Osteoblast (primary cell): Measurements from ENCODE around the gene PPM1F. TPM values are rescaled to one million over a fixed set of nuclear protein-coding genes. Genes with fewer than 3 reads are reported as not detected.
A peak's percentile ranks its signal among the peaks of the same experiment; 100 is the strongest.
"Not testable (repeated sequence)": the region's sequence is repeated elsewhere in the genome, so short reads cannot be mapped to it uniquely, and the experiment has no call there.

Experiments
- DNase-seq: peaks from one replicate; pipeline ENCODE4 v3.0.0; 2011; ENCODE audit warnings: low spot score, mixed read lengths; ENCODE audit not compliant: insufficient read length; ENCODE audit errors: missing footprints
- H2AFZ ChIP-seq: 2 replicates; pipeline ENCODE4 v1.6.0; 2011; ENCODE audit warnings: mild to moderate bottlenecking, low read length
- H3K27ac ChIP-seq: 2 replicates; pipeline ENCODE4 v1.5.1; 2011; ENCODE audit warnings: mild to moderate bottlenecking, low read depth, low read length, moderate library complexity
- H3K27me3 ChIP-seq: 2 replicates; pipeline ENCODE4 v1.6.0; 2012; ENCODE audit warnings: mild to moderate bottlenecking, control low read depth, inconsistent platforms, low read length, moderate library complexity; ENCODE audit not compliant: insufficient read depth
- H3K36me3 ChIP-seq: 2 replicates; pipeline ENCODE4 v1.5.1; 2011; ENCODE audit warnings: mild to moderate bottlenecking, low read length, control low read depth, moderate library complexity; ENCODE audit not compliant: insufficient read depth
- H3K4me1 ChIP-seq: 2 replicates; pipeline ENCODE4 v1.5.1; 2011; ENCODE audit warnings: mild to moderate bottlenecking, low read length, control low read depth, moderate library complexity; ENCODE audit not compliant: insufficient read depth
- H3K4me2 ChIP-seq: 2 replicates; pipeline ENCODE4 v1.6.0; 2011; ENCODE audit warnings: mild to moderate bottlenecking, low read length; ENCODE audit not compliant: insufficient read depth
- H3K4me3 ChIP-seq: fragments of 200-600 bp; sonication (generic); 3 replicates; pipeline ENCODE4 v1.5.1; 2012; ENCODE audit warnings: mild to moderate bottlenecking, low read length, inconsistent platforms; ENCODE audit not compliant: insufficient read depth
- H3K79me2 ChIP-seq: 2 replicates; pipeline ENCODE4 v1.6.0; 2012; ENCODE audit warnings: mild to moderate bottlenecking, low read length, control low read depth, inconsistent platforms; ENCODE audit not compliant: insufficient read depth
- H3K9me3 ChIP-seq: 2 replicates; pipeline ENCODE4 v1.5.1; 2011; ENCODE audit warnings: low read depth, low read length, control low read depth
- H4K20me1 ChIP-seq: 2 replicates; pipeline ENCODE4 v1.6.0; 2012; ENCODE audit warnings: mild to moderate bottlenecking, low read length, control low read depth; ENCODE audit not compliant: insufficient read depth
- total RNA-seq: library from RNA; depleted of rRNA; stranded (reverse); fragments of >200 nt; gene quantifications from 2 replicates; pipeline ENCODE4 v1.2.3, GENCODE V29; 2012
- TF ChIP-seq, protein P1 (sequence below): IDR thresholded peaks from 2 replicates; pipeline ENCODE4 v1.5.1; 2011; ENCODE audit warnings: mild to moderate bottlenecking, low read depth, low read length, moderate library complexity; ENCODE audit errors: extremely low read depth

The PPM1F gene
- total RNA-seq, 1 donor, result 22.8 TPM

DNA sequence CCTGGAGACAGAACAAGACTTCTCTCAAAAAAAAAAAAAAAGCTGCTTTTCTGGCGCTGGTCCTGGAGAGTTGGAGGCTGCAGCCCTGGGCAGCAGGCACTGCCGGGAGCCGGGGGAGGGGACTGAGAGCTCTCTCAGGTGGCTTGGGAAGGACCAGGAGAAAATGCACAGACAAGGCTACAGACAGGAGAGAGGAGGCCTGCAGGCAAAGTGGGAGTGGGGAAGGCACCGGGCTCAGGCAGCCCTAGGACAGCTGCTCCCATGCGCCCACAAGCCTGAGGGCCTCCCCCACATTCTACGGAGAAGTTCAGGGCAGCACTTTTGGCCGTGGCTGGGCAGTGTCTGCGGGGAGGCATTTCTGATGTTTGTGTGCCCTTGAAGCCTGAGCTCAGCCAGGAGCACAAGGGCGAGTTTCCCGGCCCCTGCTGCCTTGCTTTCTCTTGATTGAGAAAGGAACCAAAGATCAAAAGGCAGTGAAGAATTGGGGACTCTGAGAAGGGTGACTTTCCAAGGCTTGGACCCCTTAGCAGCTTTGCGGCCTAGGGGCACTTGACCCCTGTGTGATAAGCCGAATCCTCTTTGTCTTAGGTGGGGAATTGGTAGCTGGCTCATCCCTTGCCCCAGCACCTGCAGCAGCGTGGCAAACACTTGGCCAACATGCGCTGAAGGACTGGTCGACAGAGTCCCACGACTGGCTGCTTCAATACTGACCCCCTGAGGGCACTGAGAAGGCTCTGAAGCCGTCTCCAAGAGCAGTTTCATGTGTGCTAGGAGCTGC, 35.3 kb downstream of the PPM1F start:
- no peaks in the 10 kb centered on the region for H3K4me1 ChIP-seq
- no peak overlapping the region for H2AFZ ChIP-seq
- peaks cover 7% of the 10 kb centered on the region for H3K36me3 ChIP-seq
- peaks cover 4% of the 10 kb centered on the region for H4K20me1 ChIP-seq
- H3K9me3 ChIP-seq, result no peaks in the 10 kb centered on the region
- TF ChIP-seq, protein P1, sequence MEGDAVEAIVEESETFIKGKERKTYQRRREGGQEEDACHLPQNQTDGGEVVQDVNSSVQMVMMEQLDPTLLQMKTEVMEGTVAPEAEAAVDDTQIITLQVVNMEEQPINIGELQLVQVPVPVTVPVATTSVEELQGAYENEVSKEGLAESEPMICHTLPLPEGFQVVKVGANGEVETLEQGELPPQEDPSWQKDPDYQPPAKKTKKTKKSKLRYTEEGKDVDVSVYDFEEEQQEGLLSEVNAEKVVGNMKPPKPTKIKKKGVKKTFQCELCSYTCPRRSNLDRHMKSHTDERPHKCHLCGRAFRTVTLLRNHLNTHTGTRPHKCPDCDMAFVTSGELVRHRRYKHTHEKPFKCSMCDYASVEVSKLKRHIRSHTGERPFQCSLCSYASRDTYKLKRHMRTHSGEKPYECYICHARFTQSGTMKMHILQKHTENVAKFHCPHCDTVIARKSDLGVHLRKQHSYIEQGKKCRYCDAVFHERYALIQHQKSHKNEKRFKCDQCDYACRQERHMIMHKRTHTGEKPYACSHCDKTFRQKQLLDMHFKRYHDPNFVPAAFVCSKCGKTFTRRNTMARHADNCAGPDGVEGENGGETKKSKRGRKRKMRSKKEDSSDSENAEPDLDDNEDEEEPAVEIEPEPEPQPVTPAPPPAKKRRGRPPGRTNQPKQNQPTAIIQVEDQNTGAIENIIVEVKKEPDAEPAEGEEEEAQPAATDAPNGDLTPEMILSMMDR, result no peak
- no peak overlapping the region for H3K4me3 ChIP-seq
- peak; percentile 81 for DNase-seq
- H3K27ac ChIP-seq, result no peak overlapping the region
- peak overlapping the region; percentile 32 for H3K4me2 ChIP-seq
- H3K27me3 ChIP-seq, result no peaks in the 10 kb centered on the region
- no peaks in the 10 kb centered on the region for H3K79me2 ChIP-seq

DNA sequence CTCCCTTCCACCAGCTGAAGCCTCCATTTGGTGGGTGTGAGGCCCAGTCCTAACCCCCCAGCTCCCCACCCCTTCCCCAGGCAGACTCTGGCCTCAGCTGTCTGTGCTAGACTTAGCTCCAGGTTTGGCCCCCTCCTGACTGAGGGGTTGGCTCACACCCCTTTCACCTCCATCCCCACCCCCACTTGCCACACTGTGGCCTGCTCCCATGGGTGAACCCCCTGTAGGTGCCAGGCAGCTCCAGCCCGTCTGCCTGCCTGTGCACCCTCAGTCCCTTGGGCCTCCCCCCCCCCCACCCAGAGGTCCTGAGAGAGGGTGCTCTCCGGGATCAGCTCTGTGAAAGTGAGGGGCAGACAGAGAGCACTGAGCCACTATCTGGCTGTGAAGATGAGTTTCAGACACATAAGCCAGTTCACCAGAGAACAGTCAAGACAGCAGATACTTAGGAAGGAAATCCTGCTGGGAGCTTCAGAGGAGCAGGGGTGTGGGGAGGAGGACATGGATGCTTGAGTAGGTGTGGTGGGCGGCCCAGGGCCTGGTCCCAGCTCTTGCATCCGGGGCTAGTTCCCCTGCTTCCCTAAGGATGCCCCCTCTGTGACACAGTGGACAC, 36.2 kb downstream of the PPM1F start:
- H4K20me1 ChIP-seq, result peaks cover 4% of the 10 kb centered on the region
- H2AFZ ChIP-seq, result no peak overlapping the region
- no peaks in the 10 kb centered on the region for H3K9me3 ChIP-seq
- peaks cover 7% of the 10 kb centered on the region for H3K36me3 ChIP-seq
- no peak overlapping the region for H3K4me3 ChIP-seq
- TF ChIP-seq, protein P1, result no peak
- no peak overlapping the region for H3K4me2 ChIP-seq
- DNase-seq, result peak; percentile 39
- no peaks in the 10 kb centered on the region for H3K27me3 ChIP-seq
- H3K27ac ChIP-seq, result no peak overlapping the region
- H3K79me2 ChIP-seq, result no peaks in the 10 kb centered on the region
- no peaks in the 10 kb centered on the region for H3K4me1 ChIP-seq

DNA sequence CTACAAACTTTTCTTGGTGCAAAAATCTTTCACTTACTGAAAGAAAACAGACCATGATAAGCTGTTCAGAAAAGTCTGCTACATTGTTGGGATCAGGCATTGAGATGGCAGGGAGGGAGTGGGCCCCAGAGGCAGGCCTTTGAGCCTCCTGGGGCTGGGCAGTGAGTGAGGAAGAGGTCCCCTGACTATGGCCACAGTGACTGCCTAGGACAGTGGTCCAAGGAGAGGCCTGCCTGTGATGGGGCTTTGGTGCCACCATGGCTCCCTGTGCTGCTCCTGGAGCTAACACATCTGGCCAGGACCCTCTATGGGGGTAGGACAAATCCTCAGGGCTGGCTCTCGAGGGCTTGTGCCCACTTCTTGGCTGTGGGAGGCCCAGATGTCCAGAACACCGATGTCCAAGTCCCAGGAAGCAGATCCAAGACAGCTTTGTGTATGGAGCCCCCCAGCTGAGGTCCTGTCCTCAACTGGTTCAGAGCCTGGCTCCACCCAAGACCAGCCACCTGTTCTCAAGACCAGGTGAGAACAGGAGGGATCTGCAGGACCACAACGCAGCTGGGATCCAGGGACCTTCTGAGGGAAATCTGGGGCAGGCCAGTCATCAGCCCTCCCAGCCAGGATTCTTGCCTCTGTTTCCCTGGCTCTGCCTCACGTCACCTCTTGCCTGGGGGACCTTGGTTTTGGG, 36.9 kb downstream of the PPM1F start:
- H3K79me2 ChIP-seq, result no peaks in the 10 kb centered on the region
- H3K27ac ChIP-seq, result no peak overlapping the region
- H3K9me3 ChIP-seq, result no peaks in the 10 kb centered on the region
- no peak for DNase-seq
- no peaks in the 10 kb centered on the region for H3K27me3 ChIP-seq
- TF ChIP-seq, protein P1, result no peak
- H2AFZ ChIP-seq, result no peak overlapping the region
- H3K4me3 ChIP-seq, result no peak overlapping the region
- H4K20me1 ChIP-seq, result peaks cover 4% of the 10 kb centered on the region
- H3K4me1 ChIP-seq, result no peaks in the 10 kb centered on the region
- H3K36me3 ChIP-seq, result peaks cover 7% of the 10 kb centered on the region
- H3K4me2 ChIP-seq, result no peak overlapping the region

DNA sequence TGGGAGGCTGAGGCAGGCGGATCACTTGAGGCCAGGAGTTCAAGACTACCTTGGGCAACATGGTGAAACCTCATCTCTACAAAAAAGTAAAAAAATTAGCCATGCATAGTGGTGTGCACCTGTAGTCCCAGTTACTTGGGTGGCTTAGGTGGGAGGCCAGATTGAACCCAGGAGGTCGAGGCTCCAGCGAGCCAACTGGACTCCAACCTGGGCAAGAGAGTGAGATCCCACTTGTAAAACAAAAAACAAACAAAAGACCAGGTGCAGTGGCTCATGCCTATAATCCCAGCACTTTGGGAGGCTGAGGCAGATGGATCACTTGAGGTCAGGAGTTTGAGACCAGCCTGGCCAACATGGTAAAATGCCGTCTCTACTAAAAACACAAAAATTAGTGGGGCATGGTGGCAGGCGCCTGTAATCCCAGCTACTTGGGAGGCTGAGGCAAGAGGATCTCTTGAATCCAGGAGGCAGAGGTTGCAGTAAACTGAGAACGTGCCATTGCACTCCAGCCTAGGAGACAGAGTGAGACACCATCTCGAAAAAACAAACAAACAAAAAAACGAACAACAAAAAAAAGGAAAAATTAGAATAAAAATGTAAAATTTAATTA, 38.5 kb downstream of the PPM1F start:
- H3K27me3 ChIP-seq, H3K4me1 ChIP-seq, H3K9me3 ChIP-seq, H2AFZ ChIP-seq, H3K4me3 ChIP-seq, H3K4me2 ChIP-seq, H3K27ac ChIP-seq, H3K36me3 ChIP-seq, H3K79me2 ChIP-seq, H4K20me1 ChIP-seq, DNase-seq: not testable (repeated sequence)

DNA sequence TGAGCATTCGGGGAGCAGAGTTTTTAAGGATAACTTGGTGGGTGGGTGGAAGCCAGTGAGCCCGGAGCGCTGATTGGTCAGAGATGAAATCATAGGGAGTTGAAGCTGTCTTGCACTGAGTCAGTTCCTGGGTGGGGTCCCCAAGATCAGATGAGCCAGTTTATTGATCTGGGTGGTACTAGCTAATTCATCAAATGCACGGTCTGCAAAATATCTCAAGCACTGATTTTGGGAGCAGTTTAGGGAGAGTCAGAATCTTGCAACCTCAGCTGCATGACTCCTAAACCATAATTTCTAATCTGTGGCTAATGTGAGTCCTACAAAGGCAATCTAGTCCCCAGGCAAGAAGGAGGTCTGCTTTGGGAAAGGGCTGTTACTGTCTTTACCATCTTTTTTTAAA, 42.3 kb downstream of the PPM1F start:
- H4K20me1 ChIP-seq, H3K79me2 ChIP-seq, H3K4me1 ChIP-seq, DNase-seq, H3K9me3 ChIP-seq, H3K27ac ChIP-seq, H3K4me3 ChIP-seq, H3K36me3 ChIP-seq, H3K4me2 ChIP-seq, H2AFZ ChIP-seq, H3K27me3 ChIP-seq: not testable (repeated sequence)
